K562 (cell line): ENCODE data around the gene SLC35E2B. TPM values are rescaled to one million over a fixed set of nuclear protein-coding genes. Genes with fewer than 3 reads are reported as not detected.
A peak's percentile ranks its signal among the peaks of the same experiment; 100 is the strongest.

Source experiments
- ATAC-seq: fragments of 200-7000 bp; cut with Tn5 transposase; 3 replicates; pipeline ENCODE4 v1.9.1; 2020; ENCODE audit warnings: moderate library complexity
- BruUV-seq: library from RNA; stranded (reverse); fragments of 400-500 nt; replicated peaks from 2 replicates; lab custom pipeline; 2021; lab: Mats Ljungman, UMichigan
- CTCF ChIA-PET: fragments of 300-600 bp; formaldehyde crosslinking; extraction: SDS; loops from one replicate; lab custom pipeline; 2021; ENCODE audit warnings: low intra/inter-chr PET ratio; lab: Yijun Ruan, JAX
- POLR2A ChIA-PET: fragments of 300-600, 350-650 bp; sonication (Branson Sonifier 250); formaldehyde crosslinking; extraction: SDS; loops from one replicate; lab custom pipeline; 2021; ENCODE audit warnings: antibody characterized with exemption, inconsistent platforms; lab: Yijun Ruan, JAX
- DNase-seq, 4 experiments: peaks; one replicate each; pipeline versions ENCODE4 v3.0.0 to v3.0.0-alpha.2; 2011 to 2018; ENCODE audit warnings: low spot score in 3 of 4, mixed read lengths in 3 of 4; ENCODE audit errors: extremely low read depth in 1 of 4
- FAIRE-seq: peaks from 2 replicates; lab custom pipeline; 2011; peaks lifted over from hg19 to GRCh38; lab: Jason Lieb, UNC
- H2AFZ ChIP-seq: 2 replicates; pipeline ENCODE4 v1.6.0; 2011; ENCODE audit warnings: low read depth, low read length, control low read depth, inconsistent platforms
- H3K27ac ChIP-seq: fragments of 200-600 bp; 3 replicates; pipeline ENCODE4 v1.8.0; 2011; ENCODE audit warnings: low read depth, mild to moderate bottlenecking, control low read depth, inconsistent platforms, low read length, moderate library complexity, mixed read lengths; ENCODE audit errors: extremely low read depth
- H3K27me3 ChIP-seq, 2 experiments: fragments of 300-600 bp in 1 of 2; 2 replicates in 1 of 2; 3 replicates in 1 of 2; pipeline versions ENCODE4 v1.6.0 to v1.8.0; 2011; ENCODE audit warnings: inconsistent platforms in 2 of 2, low read length in 2 of 2, mild to moderate bottlenecking in 1 of 2, mixed read lengths in 1 of 2, moderate library complexity in 1 of 2; ENCODE audit not compliant: control insufficient read depth in 2 of 2, insufficient read depth in 2 of 2
- H3K36me3 ChIP-seq: fragments of 300-600 bp; 3 replicates; pipeline ENCODE4 v1.8.0; 2011; ENCODE audit warnings: mild to moderate bottlenecking, low read length, inconsistent platforms; ENCODE audit not compliant: control insufficient read depth, insufficient read depth
- H3K4me1 ChIP-seq, 2 experiments: fragments of 200-600 bp in 1 of 2; replicated peaks in 1 of 2; 2 replicates in 1 of 2; 3 replicates in 1 of 2; pipeline versions ENCODE4 v1.5.1 to v1.8.0; 2011; ENCODE audit warnings: inconsistent platforms in 2 of 2, low read length in 2 of 2, mild to moderate bottlenecking in 1 of 2, mixed read lengths in 1 of 2, moderate library complexity in 1 of 2; ENCODE audit not compliant: control insufficient read depth in 2 of 2, insufficient read depth in 2 of 2
- H3K4me2 ChIP-seq: 2 replicates; pipeline ENCODE4 v1.6.1; 2011; ENCODE audit warnings: low read length, control low read depth, inconsistent platforms, mixed read lengths; ENCODE audit not compliant: insufficient read depth
- H3K4me3 ChIP-seq: fragments of 200-600 bp; sonication (generic), shearing (Covaris generic); 2 replicates; pipeline ENCODE4 v1.5.1; 2016; ENCODE audit warnings: control low read depth, inconsistent platforms
- H3K79me2 ChIP-seq: fragments of 200-600 bp; 3 replicates; pipeline ENCODE4 v1.8.0; 2011; ENCODE audit warnings: low read length, inconsistent platforms; ENCODE audit not compliant: control insufficient read depth, insufficient read depth
- H3K9ac ChIP-seq, 2 experiments: 2 replicates each; pipeline versions ENCODE4 v1.6.0 to v1.6.1; 2011; ENCODE audit warnings: low read depth in 2 of 2, low read length in 2 of 2, control low read depth in 1 of 2, inconsistent platforms in 1 of 2, mild to moderate bottlenecking in 1 of 2, mixed read lengths in 1 of 2; ENCODE audit not compliant: insufficient read depth in 1 of 2
- H3K9me1 ChIP-seq: one replicate; pipeline ENCODE4 v1.6.0; 2011; ENCODE audit warnings: inconsistent platforms, mild to moderate bottlenecking, low read length, moderate library complexity; ENCODE audit not compliant: control insufficient read depth, insufficient read depth
- H3K9me3 ChIP-seq: replicated peaks from 2 replicates; pipeline ENCODE4 v1.5.1; 2011; ENCODE audit warnings: low read depth, low read length, inconsistent platforms; ENCODE audit not compliant: control insufficient read depth, insufficient read depth
- H4K20me1 ChIP-seq: replicated peaks from 2 replicates; pipeline ENCODE4 v1.6.1; 2011; ENCODE audit warnings: low read length, inconsistent platforms, mixed read lengths; ENCODE audit not compliant: control insufficient read depth, insufficient read depth
- ATF7 ChIP-seq: fragments of 450-650 bp; IDR thresholded peaks from 2 replicates; pipeline ENCODE4 v1.7.1; 2014; ENCODE audit warnings: mild to moderate bottlenecking, moderate library complexity
- BCOR ChIP-seq: fragments of 450-650 bp; IDR thresholded peaks from 2 replicates; pipeline ENCODE4 v1.6.1; 2016
- BRF1 ChIP-seq: IDR thresholded peaks from 3 replicates; pipeline ENCODE4 v1.6.1; 2011; ENCODE audit warnings: borderline replicate concordance, mild to moderate bottlenecking; ENCODE audit not compliant: insufficient read length; ENCODE audit errors: extremely low read depth
- COPS2 ChIP-seq: fragments of 450-650 bp; conservative IDR thresholded peaks from 2 replicates; pipeline ENCODE4 v1.6.1; 2016; ENCODE audit warnings: mild to moderate bottlenecking, moderate library complexity
- ETV5 ChIP-seq: sonication (generic); formaldehyde crosslinking; IDR thresholded peaks from 2 replicates; pipeline ENCODE4 v1.4.0; 2020; ENCODE audit warnings: low read depth, mild to moderate bottlenecking, missing genetic modification reagents
- FOXM1 ChIP-seq, 2 experiments: fragments of 450-650 bp in 1 of 2; sonication (generic) in 1 of 2; formaldehyde crosslinking in 1 of 2; IDR thresholded peaks; 2 replicates each; pipeline versions ENCODE4 v1.6.1 to v1.9.0; 2017 to 2022; ENCODE audit warnings: low read depth in 2 of 2, mild to moderate bottlenecking in 2 of 2, missing genetic modification reagents in 1 of 2, moderate library complexity in 1 of 2
- FOXP1 ChIP-seq: sonication (generic); formaldehyde crosslinking; IDR thresholded peaks from 2 replicates; pipeline ENCODE4 v1.8.0; 2022; ENCODE audit warnings: mild to moderate bottlenecking, missing genetic modification reagents
- HDAC1 ChIP-seq, 2 experiments: fragments of 450-650 bp; IDR thresholded peaks; 2 replicates each; pipeline ENCODE4 v1.6.1; 2016 to 2017; ENCODE audit warnings: inconsistent platforms in 1 of 2, mild to moderate bottlenecking in 1 of 2, moderate library complexity in 1 of 2
- KAT8 ChIP-seq: fragments of 450-650 bp; IDR thresholded peaks from 2 replicates; pipeline ENCODE4 v1.6.1; 2016; ENCODE audit warnings: low read depth, mild to moderate bottlenecking
- MAZ ChIP-seq, 2 experiments: fragments of 450-650 bp in 1 of 2; sonication (generic) in 1 of 2; formaldehyde crosslinking; IDR thresholded peaks in 1 of 2; conservative IDR thresholded peaks in 1 of 2; 2 replicates each; pipeline versions ENCODE4 v1.4.0 to v1.5.0; 2020; ENCODE audit warnings: mild to moderate bottlenecking in 1 of 2, missing genetic modification reagents in 1 of 2
- NCOA1 ChIP-seq: fragments of 450-650 bp; IDR thresholded peaks from 2 replicates; pipeline ENCODE4 v1.6.1; 2016; ENCODE audit warnings: low read depth
- SMARCA5 ChIP-seq: fragments of 450-650 bp; IDR thresholded peaks from 2 replicates; pipeline ENCODE4 v1.6.1; 2016
- ZNF121 ChIP-seq: sonication (generic); formaldehyde crosslinking; conservative IDR thresholded peaks from 2 replicates; pipeline ENCODE4 v1.8.0; 2022; ENCODE audit warnings: missing genetic modification reagents
- ZNF584 ChIP-seq: fragments of 200-800 bp; sonication (Bioruptor generic); IDR thresholded peaks from 2 replicates; pipeline ENCODE4 v1.6.1; 2016; ENCODE audit warnings: low read depth, mild to moderate bottlenecking, missing genetic modification characterization, missing compliant biosample characterization
- ZNF77 ChIP-seq: fragments of 250-450 bp; sonication (Bioruptor Pico); IDR thresholded peaks from 2 replicates; pipeline ENCODE4 v1.5.0; 2020
- WGBS: fragments of 100-300 bp; shearing (Covaris generic); methylation state at CpG from one replicate; pipeline ENCODE4 v1.1.6; 2016; ENCODE audit warnings: low coverage, mixed read lengths; ENCODE audit not compliant: insufficient coverage; ENCODE audit errors: missing lambda C conversion rate; 5-methylcytosine and 5-hydroxymethylcytosine counted together
- in situ Hi-C: fragments of 300-500 bp; cut with MboI; formaldehyde crosslinking; loops from 4 replicates; pipeline ENCODE4 v1.15.0; 2018; ENCODE audit warnings: inconsistent platforms, mixed read lengths
- intact Hi-C: fragments of 100-400 bp; cut with micrococcal nuclease; formaldehyde crosslinking; loops from 2 replicates; pipeline ENCODE4 v1.14.2; 2022
- polyA plus RNA-seq, 8 experiments: library from polyadenylated mRNA; depleted of rRNA in 4 of 8; stranded (reverse) in 5 of 8; unstranded in 3 of 8; fragments of >200 nt; fragmentation: Nextera tagmentation in 2 of 8; fragmentation: Illumina TruSeq in 1 of 8; extraction: Ambion mirVana in 2 of 8; extraction: Trizol in 1 of 8; gene quantifications; 2 replicates each; pipeline versions ENCODE4 v1.2.1 to v1.2.3, GENCODE V29; 2011 to 2014; ENCODE audit warnings: inconsistent platforms in 1 of 8, missing spikeins in 1 of 8
- total RNA-seq, 7 experiments: library from RNA; depleted of rRNA in 6 of 7; stranded (reverse); fragments of >200 nt in 6 of 7; fragmentation: Illumina TruSeq in 2 of 7; extraction: Trizol in 2 of 7; gene quantifications; 2 replicates each; pipeline versions ENCODE4 v1.2.1 to v1.2.3, GENCODE V29; 2011 to 2021; ENCODE audit warnings: low replicate concordance in 1 of 7
- TF ChIP-seq, protein P1 (sequence below): fragments of 250-450 bp; sonication (Bioruptor Pico); IDR thresholded peaks from 2 replicates; pipeline ENCODE4 v1.6.1; 2021; ENCODE audit warnings: mild to moderate bottlenecking
- TF ChIP-seq, protein P2 (sequence below): conservative IDR thresholded peaks from 2 replicates; pipeline ENCODE4 v1.6.1; 2011; ENCODE audit warnings: low read depth, mild to moderate bottlenecking, low read length; ENCODE audit not compliant: control insufficient read depth
- TF ChIP-seq, protein P3 (sequence below), 2 experiments: IDR thresholded peaks; 2 replicates each; pipeline ENCODE4 v1.6.1; 2011; ENCODE audit warnings: borderline replicate concordance in 1 of 2, control low read depth in 1 of 2, low read depth in 1 of 2, low read length in 1 of 2, mild to moderate bottlenecking in 1 of 2, mixed read lengths in 1 of 2, moderate library complexity in 1 of 2; ENCODE audit not compliant: insufficient read depth in 1 of 2, insufficient read length in 1 of 2, poor library complexity in 1 of 2, severe bottlenecking in 1 of 2; ENCODE audit errors: extremely low read depth in 1 of 2
- TF ChIP-seq, protein P4 (sequence below): sonication (generic); IDR thresholded peaks from 2 replicates; pipeline ENCODE4 v1.6.1; 2016

The SLC35E2B gene
- total and polyA plus RNA-seq, 9 of the 15 experiments (the other 6 are each of a cell fraction or from before 2014, with no cell fraction given) = 4.7 to 44.6 (median 20.7) TPM

DNA sequence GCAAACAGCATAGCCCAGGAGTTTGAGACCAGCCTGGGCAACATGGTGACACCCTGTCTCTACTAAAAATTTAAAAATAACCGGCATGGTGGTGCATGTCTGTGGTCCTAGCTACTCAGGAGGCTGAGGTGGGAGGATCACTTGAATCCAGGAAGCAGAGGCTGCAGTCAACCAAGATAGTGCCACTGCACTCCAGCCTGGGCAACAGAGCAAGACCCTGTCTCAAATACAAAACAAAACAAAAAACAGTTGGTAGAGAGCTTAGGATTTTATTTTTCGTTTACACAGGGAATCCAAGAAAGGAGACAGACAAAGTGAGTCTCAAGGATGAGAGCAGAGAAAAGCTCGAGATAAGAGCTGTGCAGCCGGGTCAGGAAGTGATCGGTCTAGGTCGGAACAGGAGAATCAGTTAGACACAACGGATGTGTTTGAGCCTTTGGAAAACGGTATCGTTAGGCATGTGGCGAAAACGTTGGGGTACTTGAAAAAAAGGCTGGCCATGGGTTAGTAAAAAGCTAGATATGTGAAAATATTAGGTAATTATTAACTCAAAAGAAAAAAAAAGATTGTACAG lies 79.0 kb downstream of the SLC35E2B start:
- H3K9ac ChIP-seq = peak overlapping the region; percentile 30 to 99; a peak in 3 of 4 replicates
- TF ChIP-seq, protein P1, sequence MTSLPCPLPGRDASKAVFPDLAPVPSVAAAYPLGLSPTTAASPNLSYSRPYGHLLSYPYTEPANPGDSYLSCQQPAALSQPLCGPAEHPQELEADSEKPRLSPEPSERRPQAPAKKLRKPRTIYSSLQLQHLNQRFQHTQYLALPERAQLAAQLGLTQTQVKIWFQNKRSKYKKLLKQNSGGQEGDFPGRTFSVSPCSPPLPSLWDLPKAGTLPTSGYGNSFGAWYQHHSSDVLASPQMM (CRISPR knock-in tag) = no peak
- no peak for TF ChIP-seq KAT8
- TF ChIP-seq, protein P2, sequence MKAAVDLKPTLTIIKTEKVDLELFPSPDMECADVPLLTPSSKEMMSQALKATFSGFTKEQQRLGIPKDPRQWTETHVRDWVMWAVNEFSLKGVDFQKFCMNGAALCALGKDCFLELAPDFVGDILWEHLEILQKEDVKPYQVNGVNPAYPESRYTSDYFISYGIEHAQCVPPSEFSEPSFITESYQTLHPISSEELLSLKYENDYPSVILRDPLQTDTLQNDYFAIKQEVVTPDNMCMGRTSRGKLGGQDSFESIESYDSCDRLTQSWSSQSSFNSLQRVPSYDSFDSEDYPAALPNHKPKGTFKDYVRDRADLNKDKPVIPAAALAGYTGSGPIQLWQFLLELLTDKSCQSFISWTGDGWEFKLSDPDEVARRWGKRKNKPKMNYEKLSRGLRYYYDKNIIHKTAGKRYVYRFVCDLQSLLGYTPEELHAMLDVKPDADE = no peak
- TF ChIP-seq, protein P3, sequence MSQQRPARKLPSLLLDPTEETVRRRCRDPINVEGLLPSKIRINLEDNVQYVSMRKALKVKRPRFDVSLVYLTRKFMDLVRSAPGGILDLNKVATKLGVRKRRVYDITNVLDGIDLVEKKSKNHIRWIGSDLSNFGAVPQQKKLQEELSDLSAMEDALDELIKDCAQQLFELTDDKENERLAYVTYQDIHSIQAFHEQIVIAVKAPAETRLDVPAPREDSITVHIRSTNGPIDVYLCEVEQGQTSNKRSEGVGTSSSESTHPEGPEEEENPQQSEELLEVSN (IDR thresholded peaks at IDR 0.05; ENCODE audit: borderline replicate concordance in 1 of 2, extremely low read depth in 1 of 2, insufficient read depth in 1 of 2, insufficient read length in 1 of 2, low read depth in 1 of 2, low read length in 1 of 2, poor library complexity in 1 of 2, severe bottlenecking in 1 of 2) = no peak
- no peak for TF ChIP-seq FOXM1 (IDR thresholded peaks at IDR 0.05; ENCODE audit: low read depth)
- TF ChIP-seq FOXM1 (CRISPR knock-in tag; IDR thresholded peaks at IDR 0.05; ENCODE audit: low read depth) = no peak
- no peak for TF ChIP-seq ETV5 (CRISPR knock-in tag)
- TF ChIP-seq ZNF77 (CRISPR knock-in tag) = no peak
- 0 out of 4 replicates have a peak, but pooled peaks of 1 of the 2 experiments have one; percentile 8 for TF ChIP-seq MAZ (CRISPR knock-in tag; conservative IDR thresholded peaks at IDR 0.05 in 1 of 2, IDR thresholded peaks at IDR 0.05 in 1 of 2)
- no peak for TF ChIP-seq FOXP1 (CRISPR knock-in tag)
- peak in 1 of 2 experiments; percentile 42; a peak in 1 of 4 replicates for TF ChIP-seq HDAC1 (IDR thresholded peaks at IDR 0.05)
- TF ChIP-seq COPS2 = no peak
- TF ChIP-seq BRF1 = no peak
- peak; percentile 98 for TF ChIP-seq ZNF121 (CRISPR knock-in tag)
- TF ChIP-seq BCOR = peak; percentile 77
- TF ChIP-seq, protein P4, sequence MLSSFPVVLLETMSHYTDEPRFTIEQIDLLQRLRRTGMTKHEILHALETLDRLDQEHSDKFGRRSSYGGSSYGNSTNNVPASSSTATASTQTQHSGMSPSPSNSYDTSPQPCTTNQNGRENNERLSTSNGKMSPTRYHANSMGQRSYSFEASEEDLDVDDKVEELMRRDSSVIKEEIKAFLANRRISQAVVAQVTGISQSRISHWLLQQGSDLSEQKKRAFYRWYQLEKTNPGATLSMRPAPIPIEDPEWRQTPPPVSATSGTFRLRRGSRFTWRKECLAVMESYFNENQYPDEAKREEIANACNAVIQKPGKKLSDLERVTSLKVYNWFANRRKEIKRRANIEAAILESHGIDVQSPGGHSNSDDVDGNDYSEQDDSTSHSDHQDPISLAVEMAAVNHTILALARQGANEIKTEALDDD = no peak
- no peak for TF ChIP-seq NCOA1
- TF ChIP-seq ZNF584 (CRISPR knock-in tag) = no peak
- TF ChIP-seq SMARCA5 = 0 out of 2 replicates have a peak, but pooled peaks have one; percentile 58
- TF ChIP-seq ATF7 = no peak

More for the DNA sequence above, 79.0 kb downstream of the SLC35E2B start:
- peak; percentile 69 for FAIRE-seq
- H3K9me3 ChIP-seq = no peaks in the 10 kb centered on the region
- intact Hi-C loops = no loop called here
- H3K4me3 ChIP-seq = peak overlapping the region; percentile 87
- H3K4me1 ChIP-seq = peaks cover 22 to 52% of the 10 kb centered on the region in 2 experiments; a peak in 4 of 5 replicates
- peaks cover 31% of the 10 kb centered on the region for H3K79me2 ChIP-seq
- POLR2A ChIA-PET = interaction anchor here (0.5 to 3.9 kb wide), 11 partner anchors 11 to 276 kb away, joined by 3 to 61 read pairs (median 3); partner anchors contain the start of genes FNDC10 and MRPL20
- H3K36me3 ChIP-seq = peaks cover 9% of the 10 kb centered on the region; the same call in 2 of the 3 replicates
- 4% methylated on average over 11 of the region's 11 CpGs for WGBS
- H3K27ac ChIP-seq = peak overlapping the region; percentile 99
- DNase-seq = peak in 2 of 4 experiments; percentile 58 to 68
- CTCF ChIA-PET = no interaction called here
- in situ Hi-C loops = no loop called here
- BruUV-seq = no TSS peak
- H2AFZ ChIP-seq = peak overlapping the region; percentile 60
- H3K4me2 ChIP-seq = peak overlapping the region; percentile 94
- 0 out of 2 replicates have a peak, but pooled peaks cover 17% of the 10 kb centered on the region for H4K20me1 ChIP-seq
- no peaks in the 10 kb centered on the region for H3K9me1 ChIP-seq
- no peaks in the 10 kb centered on the region; a peak in 1 of 5 replicates for H3K27me3 ChIP-seq
- no peak for ATAC-seq
